ENCODE results near the gene UTS2B. TPM values are rescaled to one million over a fixed set of nuclear protein-coding genes. Genes with fewer than 3 reads are reported as not detected.
A peak's percentile ranks its signal among the peaks of the same experiment; 100 is the strongest.

UTS2B gene
- total and polyA plus RNA-seq, 10 of the 15 experiments (the other 5 are each of a cell fraction or from before 2014, with no cell fraction given), result 0.15 to 0.72 (median 0.44) TPM

DNA sequence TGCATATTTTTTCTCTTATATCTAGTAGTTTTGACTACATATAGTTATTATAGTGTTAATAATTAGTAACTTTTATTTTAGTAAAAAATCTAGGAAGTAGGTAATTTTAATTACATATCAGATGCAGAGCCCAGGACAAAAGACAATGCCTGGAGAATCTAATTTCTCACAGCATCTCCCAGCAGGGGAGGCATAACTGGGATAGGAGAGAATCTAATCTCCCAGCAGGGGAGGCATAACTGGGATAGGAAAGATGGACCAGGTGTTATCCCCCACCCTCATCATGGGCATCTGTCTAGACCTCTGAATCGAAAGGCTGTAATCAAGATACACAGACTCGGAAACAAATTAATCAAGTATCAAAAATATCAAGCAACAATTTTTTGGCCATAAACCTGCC is 73.0 kb downstream of the UTS2B start:
- Histone ChIP-seq H3K9me3 (replicated peaks; ENCODE audit: control insufficient read depth, insufficient read depth, low read length) (no peaks in the 10 kb centered on the region), H3K79me2 (ENCODE audit: control insufficient read depth, insufficient read depth, low read length) (no peaks in the 10 kb centered on the region), H4K20me1 (ENCODE audit: control insufficient read depth, insufficient read depth) (no peaks in the 10 kb centered on the region), H3K9ac (ENCODE audit: control insufficient read depth, insufficient read depth, low read length) (no peak overlapping the region), H2AFZ (ENCODE audit: control insufficient read depth, low read depth, low read length) (no peak overlapping the region), H3K27ac (ENCODE audit: control insufficient read depth, insufficient read depth) (no peak overlapping the region), H3K4me1 (ENCODE audit: control insufficient read depth, insufficient read depth, low read length) (peaks cover 25% of the 10 kb centered on the region), H3K4me2 (ENCODE audit: control insufficient read depth, insufficient read depth) (no peak overlapping the region), H3K4me3 (no peak overlapping the region), H3K27me3 (replicated peaks in 1 of 2; ENCODE audit: control insufficient read depth in 2 of 2, insufficient read depth in 2 of 2, low read length in 1 of 2) (no peaks in the 10 kb centered on the region), H3K36me3 (ENCODE audit: control insufficient read depth in 2 of 2, insufficient read depth in 2 of 2, low read length in 1 of 2) (no peaks in the 10 kb centered on the region)
- ChIA-PET CTCF (interaction anchor here (1.3 to 1.5 kb wide), 2 partner anchors 13 to 35 kb away, joined by 3 to 4 read pairs; no protein-coding TSS in a partner anchor), POLR2A (no interaction called here), SMC1A (ENCODE audit: uncharacterized antibody, unreplicated experiment) (interaction anchor here (0.7 to 2.6 kb wide), 7 partner anchors 10 to 109 kb away, joined by 3 to 7 read pairs (median 5); no protein-coding TSS in a partner anchor), RAD21 (ENCODE audit: unreplicated experiment) (no interaction called here)
- no peak for DNase-seq (ENCODE audit: low read depth, low spot score)
- no peak for FAIRE-seq
- intact Hi-C loops (cut with micrococcal nuclease; ENCODE audit: unreplicated experiment) (no loop called here), in situ Hi-C loops (cut with MboI) (no loop called here)
- no peak for ATAC-seq
- no peak for TF ChIP-seq CEBPB (IDR thresholded peaks at IDR 0.05; ENCODE audit: borderline replicate concordance in 1 of 2, low read depth in 2 of 2, low read length in 2 of 2)
- TF ChIP-seq SMARCA5 (IDR thresholded peaks at IDR 0.05), result no peak
- no peak for TF ChIP-seq ZNF217 (IDR thresholded peaks at IDR 0.05)
- TF ChIP-seq SREBF1 (IDR thresholded peaks at IDR 0.05; ENCODE audit: low read length), result no peak
- TF ChIP-seq NBN (IDR thresholded peaks at IDR 0.05), result 0 out of 2 replicates have a peak, but pooled peaks have one; percentile 5
- TF ChIP-seq, protein P1, sequence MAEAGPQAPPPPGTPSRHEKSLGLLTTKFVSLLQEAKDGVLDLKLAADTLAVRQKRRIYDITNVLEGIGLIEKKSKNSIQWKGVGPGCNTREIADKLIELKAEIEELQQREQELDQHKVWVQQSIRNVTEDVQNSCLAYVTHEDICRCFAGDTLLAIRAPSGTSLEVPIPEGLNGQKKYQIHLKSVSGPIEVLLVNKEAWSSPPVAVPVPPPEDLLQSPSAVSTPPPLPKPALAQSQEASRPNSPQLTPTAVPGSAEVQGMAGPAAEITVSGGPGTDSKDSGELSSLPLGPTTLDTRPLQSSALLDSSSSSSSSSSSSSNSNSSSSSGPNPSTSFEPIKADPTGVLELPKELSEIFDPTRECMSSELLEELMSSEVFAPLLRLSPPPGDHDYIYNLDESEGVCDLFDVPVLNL (IDR thresholded peaks at IDR 0.05; ENCODE audit: low read depth, low read length), result no peak
- BruUV-seq (replicated peaks), result no TSS peak
- 98% methylated on average over 2 of the region's 2 CpGs for WGBS (ENCODE audit: insufficient coverage, insufficient replicate concordance, low lambda C conversion rate, missing lambda C conversion rate)

DNA sequence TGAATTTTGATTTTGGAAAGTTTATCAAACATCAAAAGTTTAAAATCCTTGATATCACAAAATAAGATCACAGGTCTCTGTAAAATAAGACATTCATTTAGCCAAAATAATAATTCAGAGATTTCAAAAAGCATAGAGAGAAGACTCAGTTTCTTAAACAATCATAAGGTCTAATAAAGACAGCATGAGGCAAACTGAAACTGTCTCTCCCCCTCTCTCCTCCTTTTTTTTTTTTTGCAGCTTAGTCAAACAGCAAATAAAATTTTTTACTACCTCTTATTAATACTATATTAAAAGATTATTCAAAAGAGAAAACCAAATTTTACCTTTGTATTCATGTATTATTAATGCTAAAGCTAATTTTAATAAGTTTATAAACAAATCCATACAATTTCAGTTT is 73.9 kb downstream of the UTS2B start:
- no peaks in the 10 kb centered on the region for H3K79me2 ChIP-seq (ENCODE audit: control insufficient read depth, insufficient read depth, low read length)
- no peaks in the 10 kb centered on the region for H4K20me1 ChIP-seq (ENCODE audit: control insufficient read depth, insufficient read depth)
- RAD21 ChIA-PET (ENCODE audit: unreplicated experiment), result interaction anchor here (0.6 to 2.9 kb wide), 6 partner anchors 12 to 36 kb away, joined by 3 to 10 read pairs (median 3); no protein-coding TSS in a partner anchor
- POLR2A ChIA-PET, result interaction anchor here (0.9 to 1.3 kb wide), 2 partner anchors 27 to 34 kb away, joined by 4 to 6 read pairs; no protein-coding TSS in a partner anchor
- intact Hi-C loops (cut with micrococcal nuclease; ENCODE audit: unreplicated experiment) (no loop called here), in situ Hi-C loops (cut with MboI) (no loop called here)
- peaks cover 25% of the 10 kb centered on the region for H3K4me1 ChIP-seq (ENCODE audit: control insufficient read depth, insufficient read depth, low read length)
- no peak overlapping the region for H3K9ac ChIP-seq (ENCODE audit: control insufficient read depth, insufficient read depth, low read length)
- no peak for DNase-seq (ENCODE audit: low read depth, low spot score)
- no peak for FAIRE-seq
- H3K4me3 ChIP-seq, result no peak overlapping the region
- H3K9me3 ChIP-seq (replicated peaks; ENCODE audit: control insufficient read depth, insufficient read depth, low read length), result no peaks in the 10 kb centered on the region
- no TSS peak for BruUV-seq (replicated peaks)
- no peak overlapping the region for H3K27ac ChIP-seq (ENCODE audit: control insufficient read depth, insufficient read depth)
- no peaks in the 10 kb centered on the region for H3K27me3 ChIP-seq (replicated peaks in 1 of 2; ENCODE audit: control insufficient read depth in 2 of 2, insufficient read depth in 2 of 2, low read length in 1 of 2)
- H3K4me2 ChIP-seq (ENCODE audit: control insufficient read depth, insufficient read depth), result no peak overlapping the region
- ATAC-seq, result no peak
- no peaks in the 10 kb centered on the region for H3K36me3 ChIP-seq (ENCODE audit: control insufficient read depth in 2 of 2, insufficient read depth in 2 of 2, low read length in 1 of 2)
- CTCF ChIA-PET, result interaction anchor here (0.9 to 1.5 kb wide), 3 partner anchors 12 to 36 kb away, joined by 3 to 4 read pairs (median 4); no protein-coding TSS in a partner anchor
- SMC1A ChIA-PET (ENCODE audit: uncharacterized antibody, unreplicated experiment), result interaction anchor here (0.6 to 4.5 kb wide), 6 partner anchors 11 to 1167 kb away, joined by 3 to 45 read pairs (median 3); no protein-coding TSS in a partner anchor
- no peak overlapping the region for H2AFZ ChIP-seq (ENCODE audit: control insufficient read depth, low read depth, low read length)
- no peak for TF ChIP-seq NFXL1 (IDR thresholded peaks at IDR 0.05; ENCODE audit: borderline replicate concordance)
- TF ChIP-seq MEF2A (IDR thresholded peaks at IDR 0.05; ENCODE audit: insufficient read depth, low read depth, low read length), result no peak
- TF ChIP-seq SIN3A (IDR thresholded peaks at IDR 0.05; ENCODE audit: low read depth, low read length), result no peak
- no peak for TF ChIP-seq BRCA1 (IDR thresholded peaks at IDR 0.05; ENCODE audit: low read depth, low read length)
- TF ChIP-seq, protein P2, sequence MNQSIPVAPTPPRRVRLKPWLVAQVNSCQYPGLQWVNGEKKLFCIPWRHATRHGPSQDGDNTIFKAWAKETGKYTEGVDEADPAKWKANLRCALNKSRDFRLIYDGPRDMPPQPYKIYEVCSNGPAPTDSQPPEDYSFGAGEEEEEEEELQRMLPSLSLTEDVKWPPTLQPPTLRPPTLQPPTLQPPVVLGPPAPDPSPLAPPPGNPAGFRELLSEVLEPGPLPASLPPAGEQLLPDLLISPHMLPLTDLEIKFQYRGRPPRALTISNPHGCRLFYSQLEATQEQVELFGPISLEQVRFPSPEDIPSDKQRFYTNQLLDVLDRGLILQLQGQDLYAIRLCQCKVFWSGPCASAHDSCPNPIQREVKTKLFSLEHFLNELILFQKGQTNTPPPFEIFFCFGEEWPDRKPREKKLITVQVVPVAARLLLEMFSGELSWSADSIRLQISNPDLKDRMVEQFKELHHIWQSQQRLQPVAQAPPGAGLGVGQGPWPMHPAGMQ (IDR thresholded peaks at IDR 0.05; ENCODE audit: borderline replicate concordance), result no peak
- no peak for TF ChIP-seq NR2F1 (conservative IDR thresholded peaks at IDR 0.05)
- TF ChIP-seq, protein P3, sequence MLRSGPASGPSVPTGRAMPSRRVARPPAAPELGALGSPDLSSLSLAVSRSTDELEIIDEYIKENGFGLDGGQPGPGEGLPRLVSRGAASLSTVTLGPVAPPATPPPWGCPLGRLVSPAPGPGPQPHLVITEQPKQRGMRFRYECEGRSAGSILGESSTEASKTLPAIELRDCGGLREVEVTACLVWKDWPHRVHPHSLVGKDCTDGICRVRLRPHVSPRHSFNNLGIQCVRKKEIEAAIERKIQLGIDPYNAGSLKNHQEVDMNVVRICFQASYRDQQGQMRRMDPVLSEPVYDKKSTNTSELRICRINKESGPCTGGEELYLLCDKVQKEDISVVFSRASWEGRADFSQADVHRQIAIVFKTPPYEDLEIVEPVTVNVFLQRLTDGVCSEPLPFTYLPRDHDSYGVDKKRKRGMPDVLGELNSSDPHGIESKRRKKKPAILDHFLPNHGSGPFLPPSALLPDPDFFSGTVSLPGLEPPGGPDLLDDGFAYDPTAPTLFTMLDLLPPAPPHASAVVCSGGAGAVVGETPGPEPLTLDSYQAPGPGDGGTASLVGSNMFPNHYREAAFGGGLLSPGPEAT (IDR thresholded peaks at IDR 0.05; ENCODE audit: low read depth), result no peak
- no peak for TF ChIP-seq LARP7 (IDR thresholded peaks at IDR 0.05)
- TF ChIP-seq SIX5 (IDR thresholded peaks at IDR 0.05; ENCODE audit: low read depth, low read length, severe bottlenecking), result no peak
- TF ChIP-seq NFIC (IDR thresholded peaks at IDR 0.05; ENCODE audit: low read depth, low read length), result peak; percentile 39; the same call in 1 of the 2 replicates
